Effector memory CD8-positive, alpha-beta T cell (primary cell): ENCODE data around the gene CACNA2D3.

Source experiments
- ATAC-seq: fragments of 150-1000 bp; cut with Tn5 transposase; replicated peaks from 2 replicates; pipeline ENCODE4 v1.10.0; 2021; ENCODE audit warnings: mild to moderate bottlenecking, moderate library complexity
- DNase-seq, 3 experiments: peaks; one replicate each; pipeline ENCODE4 v3.0.0; 2021
- H3K27ac Mint-ChIP-seq, 2 donors: one replicate each; pipeline ENCODE4 v1.8.0; 2022; ENCODE audit warnings: mild to moderate bottlenecking in 2 of 2, mixed read lengths in 2 of 2, moderate library complexity in 2 of 2
- H3K27me3 Mint-ChIP-seq, 2 donors: one replicate each; pipeline ENCODE4 v1.8.0; 2022; ENCODE audit warnings: mixed read lengths in 2 of 2
- H3K36me3 Mint-ChIP-seq: one replicate; pipeline ENCODE4 v1.8.0; 2022; ENCODE audit warnings: mild to moderate bottlenecking, moderate library complexity, mixed read lengths; ENCODE audit not compliant: insufficient read depth
- H3K4me1 Mint-ChIP-seq, 2 donors: one replicate each; pipeline ENCODE4 v1.8.0; 2022; ENCODE audit warnings: low read depth in 2 of 2, mixed read lengths in 2 of 2
- H3K4me3 Mint-ChIP-seq, 2 donors: one replicate each; pipeline ENCODE4 v1.8.0; 2022; ENCODE audit warnings: mild to moderate bottlenecking in 2 of 2, mixed read lengths in 2 of 2, moderate library complexity in 2 of 2
- H3K9me3 Mint-ChIP-seq, 2 donors: one replicate each; pipeline ENCODE4 v1.8.0; 2022; ENCODE audit warnings: mixed read lengths in 2 of 2

CACNA2D3 gene

DNA sequence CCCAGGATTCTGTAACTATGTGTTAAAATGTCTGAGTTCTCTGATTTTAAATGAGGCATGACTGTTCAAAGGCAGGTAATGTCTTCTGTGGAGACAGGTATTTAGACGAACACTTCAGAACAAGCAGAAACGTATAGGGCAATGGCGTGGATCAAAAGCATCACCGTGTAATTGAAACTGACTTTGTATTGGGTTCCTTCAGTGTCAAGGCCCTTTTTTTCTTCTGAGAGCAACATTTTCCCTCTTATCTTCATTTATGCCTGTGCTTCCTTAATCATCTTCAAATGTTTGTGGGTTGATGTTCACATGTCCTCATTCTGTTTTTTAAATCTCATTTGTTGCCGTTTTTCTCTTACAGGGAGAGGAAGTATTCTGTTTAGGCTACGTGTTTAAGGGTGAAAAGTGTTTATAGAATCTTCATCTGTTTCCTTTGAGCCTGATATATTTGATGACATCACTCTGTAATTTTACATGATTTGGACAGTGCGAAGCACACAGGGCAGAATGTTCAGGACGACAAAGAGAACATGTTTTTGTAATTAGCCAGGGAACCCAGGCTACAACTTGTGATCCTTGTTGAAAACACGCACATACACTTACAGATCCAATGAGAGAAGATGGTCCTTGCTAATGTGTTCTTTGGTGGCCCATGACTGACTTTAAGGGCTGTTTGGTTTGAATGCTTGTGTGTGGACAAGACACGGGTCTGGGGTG, 609.5 kb downstream of the CACNA2D3 start:
- DNase-seq, result no peak
- no peak for ATAC-seq
- Mint-ChIP-seq H3K9me3 (peaks cover 0 to 9% of the 10 kb centered on the region in 2 donors), H3K27ac (no peak overlapping the region), H3K27me3 (no peaks in the 10 kb centered on the region), H3K4me1 (no peaks in the 10 kb centered on the region), H3K4me3 (no peak overlapping the region), H3K36me3 (peaks cover 3% of the 10 kb centered on the region)

DNA sequence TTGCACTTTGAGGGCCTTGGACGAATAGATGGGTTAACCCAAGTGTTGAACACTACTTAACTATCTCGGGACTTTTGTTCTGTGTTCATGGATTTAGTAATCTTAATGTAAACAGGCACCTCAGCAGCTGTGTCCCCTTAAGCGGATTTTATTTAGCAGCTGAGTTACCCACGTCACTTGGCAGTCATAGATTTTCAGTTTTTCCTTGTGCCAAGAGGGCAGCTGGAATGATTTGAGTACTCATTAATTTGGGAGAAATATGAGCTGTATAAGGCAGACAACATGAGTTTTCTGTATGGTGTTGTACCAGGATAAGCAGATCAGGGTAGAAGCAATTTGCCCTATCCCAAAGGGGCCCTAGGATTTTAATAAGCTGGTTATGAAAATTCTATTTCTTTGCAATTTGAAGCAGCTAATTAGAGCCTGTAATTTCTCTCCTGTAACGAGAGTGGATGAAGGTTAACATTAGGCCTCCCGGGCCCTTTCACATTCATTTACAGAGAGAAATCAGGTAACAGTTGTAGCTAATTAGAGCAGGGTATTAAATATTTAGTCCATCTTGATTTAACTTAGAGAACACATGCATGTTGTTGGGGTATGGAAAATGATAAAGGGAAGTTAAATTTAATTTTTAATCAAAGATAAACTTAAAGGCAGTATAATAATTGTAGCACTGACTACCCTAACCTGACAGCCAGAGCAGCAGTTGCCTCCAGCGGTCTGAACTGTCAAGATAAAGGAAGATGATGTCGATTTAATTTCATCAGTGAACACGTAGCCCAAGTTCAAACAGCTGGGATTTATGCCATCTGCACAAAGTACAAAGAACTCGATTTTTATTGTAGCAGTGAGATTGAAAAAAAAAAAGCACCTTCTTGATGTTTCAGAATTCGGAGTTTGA, 611.0 kb downstream of the CACNA2D3 start:
- no peak overlapping the region for H3K27ac Mint-ChIP-seq
- H3K36me3 Mint-ChIP-seq, result peaks cover 3% of the 10 kb centered on the region
- H3K27me3 Mint-ChIP-seq, result no peaks in the 10 kb centered on the region
- DNase-seq (no peak), ATAC-seq (no peak)
- H3K4me3 Mint-ChIP-seq, result no peak overlapping the region
- no peaks in the 10 kb centered on the region for H3K4me1 Mint-ChIP-seq
- peaks cover 0 to 9% of the 10 kb centered on the region in 2 donors for H3K9me3 Mint-ChIP-seq

GRCh38 chr3:54736459-54736858, 614.1 kb downstream of the CACNA2D3 start:
- no peaks in the 10 kb centered on the region for H3K4me1 Mint-ChIP-seq
- H3K27ac Mint-ChIP-seq, result no peak overlapping the region
- peaks cover 0 to 9% of the 10 kb centered on the region in 2 donors for H3K9me3 Mint-ChIP-seq
- ATAC-seq (no peak), DNase-seq (no peak)
- H3K27me3 Mint-ChIP-seq, result no peaks in the 10 kb centered on the region
- H3K36me3 Mint-ChIP-seq, result peaks cover 3% of the 10 kb centered on the region
- no peak overlapping the region for H3K4me3 Mint-ChIP-seq

- peaks cover 7 to 14% of the 10 kb centered on the region in 2 donors for H3K9me3 Mint-ChIP-seq
- H3K27ac Mint-ChIP-seq, result no peak overlapping the region
- H3K4me3 Mint-ChIP-seq, result no peak overlapping the region
- H3K27me3 Mint-ChIP-seq, result no peaks in the 10 kb centered on the region
- no peaks in the 10 kb centered on the region for H3K4me1 Mint-ChIP-seq
- H3K36me3 Mint-ChIP-seq, result no peaks in the 10 kb centered on the region
- DNase-seq, result no peak
- no peak for ATAC-seq
Observed at GRCh38 chr3:54743755-54744154, 621.4 kb downstream of the CACNA2D3 start.

DNA sequence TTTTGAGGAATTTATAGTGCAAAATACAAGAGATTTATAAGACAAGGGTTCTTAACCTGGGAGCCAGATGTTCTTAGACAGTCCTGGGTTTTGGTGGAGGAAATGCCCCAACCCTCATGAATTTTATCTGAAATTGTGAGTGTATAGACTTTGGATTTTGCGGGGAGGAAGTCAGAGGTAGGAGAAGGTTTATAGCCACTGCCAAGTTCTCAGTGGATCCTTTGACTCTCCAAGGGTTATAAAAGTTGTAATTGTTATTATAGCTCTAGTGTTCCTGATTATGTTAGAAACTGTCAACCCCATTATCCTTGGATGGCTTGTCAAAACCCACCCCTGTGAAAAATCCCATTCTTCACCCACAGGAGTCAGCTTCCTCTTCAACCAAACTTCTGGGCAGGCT, 621.9 kb downstream of the CACNA2D3 start:
- Mint-ChIP-seq H3K4me3 (no peak overlapping the region), H3K27ac (no peak overlapping the region), H3K36me3 (no peaks in the 10 kb centered on the region), H3K4me1 (no peaks in the 10 kb centered on the region), H3K27me3 (no peaks in the 10 kb centered on the region), H3K9me3 (peaks cover 7 to 14% of the 10 kb centered on the region in 2 donors)
- no peak for DNase-seq
- ATAC-seq, result no peak

- no peak for ATAC-seq
- H3K27ac Mint-ChIP-seq, result no peak overlapping the region
- H3K36me3 Mint-ChIP-seq, result no peaks in the 10 kb centered on the region
- H3K4me3 Mint-ChIP-seq, result no peak overlapping the region
- no peaks in the 10 kb centered on the region for H3K4me1 Mint-ChIP-seq
- no peak for DNase-seq
- H3K27me3 Mint-ChIP-seq, result no peaks in the 10 kb centered on the region
- peaks cover 7 to 14% of the 10 kb centered on the region in 2 donors for H3K9me3 Mint-ChIP-seq
Observed at GRCh38 chr3:54745843-54746242, 623.5 kb downstream of the CACNA2D3 start.

DNA sequence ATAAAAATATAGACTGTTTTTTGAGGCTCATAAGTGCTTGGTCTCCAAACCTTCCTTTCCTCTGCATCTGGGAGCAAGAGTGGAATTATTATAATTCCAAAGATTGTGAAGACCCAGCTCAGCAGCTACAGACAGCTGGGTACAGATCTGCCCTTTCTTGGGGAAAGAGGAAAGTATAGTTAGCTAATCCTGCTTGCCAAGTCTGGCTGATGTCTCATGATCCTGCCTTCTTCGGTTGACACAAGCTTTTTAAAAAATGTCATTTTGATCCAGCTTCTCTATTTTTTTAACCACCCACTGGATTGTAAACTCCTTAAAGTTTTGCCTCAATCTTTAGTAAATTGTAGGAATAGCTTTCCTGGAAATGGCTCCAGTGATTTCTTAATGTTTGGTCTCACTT, 624.4 kb downstream of the CACNA2D3 start:
- H3K36me3 Mint-ChIP-seq, result no peaks in the 10 kb centered on the region
- no peak overlapping the region for H3K27ac Mint-ChIP-seq
- peaks cover 7 to 14% of the 10 kb centered on the region in 2 donors for H3K9me3 Mint-ChIP-seq
- H3K4me3 Mint-ChIP-seq, result no peak overlapping the region
- DNase-seq, result no peak
- ATAC-seq, result no peak
- no peaks in the 10 kb centered on the region for H3K4me1 Mint-ChIP-seq
- H3K27me3 Mint-ChIP-seq, result no peaks in the 10 kb centered on the region

DNA sequence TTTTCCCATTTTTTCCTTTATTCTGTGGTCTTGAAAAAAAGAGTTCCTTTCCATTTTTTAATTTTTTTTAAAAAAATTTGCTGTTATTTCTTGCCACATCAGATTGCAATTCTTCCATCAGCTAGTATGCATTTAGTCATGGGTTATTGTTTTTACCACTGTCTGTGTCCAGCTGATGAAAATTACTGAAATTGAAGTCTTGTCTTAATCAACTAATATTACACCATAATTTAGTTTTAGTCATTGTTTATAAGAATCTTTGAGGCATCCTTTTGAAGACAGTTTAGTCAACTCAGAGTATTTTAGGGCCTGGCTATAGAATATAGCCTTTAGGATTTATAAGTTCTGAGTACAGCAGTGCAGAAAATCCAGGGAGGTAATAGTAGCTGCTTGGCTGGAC, 633.4 kb downstream of the CACNA2D3 start:
- H3K4me3 Mint-ChIP-seq, result no peak overlapping the region
- no peaks in the 10 kb centered on the region for H3K27me3 Mint-ChIP-seq
- ATAC-seq (no peak), DNase-seq (no peak)
- H3K4me1 Mint-ChIP-seq, result no peaks in the 10 kb centered on the region
- H3K9me3 Mint-ChIP-seq, result peaks cover 0 to 6% of the 10 kb centered on the region in 2 donors
- peaks cover 3% of the 10 kb centered on the region for H3K36me3 Mint-ChIP-seq
- H3K27ac Mint-ChIP-seq, result no peak overlapping the region

DNA sequence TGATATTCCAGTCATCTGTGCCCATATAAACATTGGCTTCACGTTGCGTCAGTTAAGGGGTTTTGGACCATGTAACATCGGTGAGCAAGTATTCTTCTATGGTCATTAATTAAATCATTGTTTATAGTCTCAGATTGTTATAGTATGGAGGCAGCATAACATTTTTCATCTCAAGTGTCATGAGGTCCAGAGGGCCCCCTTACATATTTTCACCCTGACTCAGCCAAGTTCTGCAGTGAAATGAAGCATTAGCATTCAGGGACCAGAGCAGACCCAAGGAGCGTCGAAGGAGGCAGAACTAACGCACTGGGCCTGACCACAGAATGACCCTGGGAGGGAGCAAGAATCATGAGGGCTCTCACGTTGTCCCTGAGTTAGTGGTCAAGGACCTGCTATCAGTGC, 634.0 kb downstream of the CACNA2D3 start:
- no peak for ATAC-seq
- Mint-ChIP-seq H3K27me3 (no peaks in the 10 kb centered on the region), H3K4me3 (no peak overlapping the region), H3K4me1 (no peaks in the 10 kb centered on the region), H3K27ac (no peak overlapping the region), H3K9me3 (peaks cover 0 to 6% of the 10 kb centered on the region in 2 donors), H3K36me3 (peaks cover 3% of the 10 kb centered on the region)
- no peak for DNase-seq

DNA sequence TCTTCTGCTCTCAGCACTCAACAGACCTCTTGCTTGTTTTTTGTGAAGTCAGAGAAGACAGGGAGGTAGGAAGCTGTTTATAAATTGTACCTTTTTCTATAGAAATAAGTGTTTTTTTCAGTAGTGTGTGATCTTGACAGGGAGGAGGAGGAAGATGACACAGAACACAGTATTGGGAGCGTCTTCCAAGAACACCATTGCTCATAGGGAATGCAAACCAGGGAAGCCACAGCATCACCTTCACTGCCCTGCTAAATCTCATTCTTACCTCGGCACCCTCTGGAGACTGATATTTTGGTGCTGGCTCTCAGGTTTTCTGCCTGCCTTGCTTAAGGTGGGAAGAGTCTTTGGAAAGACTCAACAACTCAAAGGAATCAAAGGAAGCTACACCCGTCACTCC, 636.1 kb downstream of the CACNA2D3 start:
- ATAC-seq, result no peak
- H3K9me3 Mint-ChIP-seq, result peaks cover 6% of the 10 kb centered on the region in 2 donors
- H3K27ac Mint-ChIP-seq, result no peak overlapping the region
- H3K4me3 Mint-ChIP-seq, result no peak overlapping the region
- no peaks in the 10 kb centered on the region for H3K36me3 Mint-ChIP-seq
- H3K4me1 Mint-ChIP-seq, result no peaks in the 10 kb centered on the region
- H3K27me3 Mint-ChIP-seq, result no peaks in the 10 kb centered on the region
- no peak for DNase-seq

- Mint-ChIP-seq H3K27ac (no peak overlapping the region), H3K27me3 (no peaks in the 10 kb centered on the region), H3K36me3 (no peaks in the 10 kb centered on the region), H3K4me3 (no peak overlapping the region), H3K9me3 (peaks cover 6% of the 10 kb centered on the region in 2 donors), H3K4me1 (no peaks in the 10 kb centered on the region)
- no peak for ATAC-seq
- no peak for DNase-seq
Observed at GRCh38 chr3:54759166-54759565, 636.8 kb downstream of the CACNA2D3 start.

GRCh38 chr3:54760201-54760600, 637.8 kb downstream of the CACNA2D3 start:
- ATAC-seq, result no peak

DNA sequence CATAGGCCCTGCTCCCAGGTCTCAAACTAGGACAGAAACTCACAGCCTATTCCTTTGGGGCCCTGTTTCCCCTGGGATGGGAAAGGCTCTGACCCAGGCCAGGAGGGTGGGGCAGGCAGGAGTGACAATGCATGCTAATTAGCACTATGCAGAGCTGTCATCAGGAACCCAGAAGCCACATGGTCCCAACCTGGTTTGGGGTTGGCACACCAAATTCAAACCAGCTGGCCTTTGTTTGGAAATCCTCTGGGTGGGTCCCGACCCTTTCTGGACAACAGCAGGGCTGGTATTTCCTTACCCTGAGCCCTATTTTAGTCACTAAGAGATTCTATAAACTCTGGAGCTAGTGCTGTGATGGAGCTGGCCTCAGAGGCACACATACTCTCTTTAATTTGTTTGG, 639.3 kb downstream of the CACNA2D3 start:
- H3K36me3 Mint-ChIP-seq, result no peaks in the 10 kb centered on the region
- H3K27ac Mint-ChIP-seq, result no peak overlapping the region
- ATAC-seq, result no peak
- H3K4me3 Mint-ChIP-seq, result no peak overlapping the region
- no peaks in the 10 kb centered on the region for H3K27me3 Mint-ChIP-seq
- H3K9me3 Mint-ChIP-seq, result peaks cover 2 to 6% of the 10 kb centered on the region in 2 donors
- DNase-seq, result no peak
- H3K4me1 Mint-ChIP-seq, result no peaks in the 10 kb centered on the region

More at GRCh38 chr3:54760201-54760600, 637.8 kb downstream of the CACNA2D3 start:
- no peak for DNase-seq
- no peak overlapping the region for H3K4me3 Mint-ChIP-seq
- no peaks in the 10 kb centered on the region for H3K4me1 Mint-ChIP-seq
- H3K9me3 Mint-ChIP-seq, result peaks cover 6% of the 10 kb centered on the region in 2 donors
- H3K36me3 Mint-ChIP-seq, result no peaks in the 10 kb centered on the region
- H3K27me3 Mint-ChIP-seq, result no peaks in the 10 kb centered on the region
- H3K27ac Mint-ChIP-seq, result no peak overlapping the region

DNA sequence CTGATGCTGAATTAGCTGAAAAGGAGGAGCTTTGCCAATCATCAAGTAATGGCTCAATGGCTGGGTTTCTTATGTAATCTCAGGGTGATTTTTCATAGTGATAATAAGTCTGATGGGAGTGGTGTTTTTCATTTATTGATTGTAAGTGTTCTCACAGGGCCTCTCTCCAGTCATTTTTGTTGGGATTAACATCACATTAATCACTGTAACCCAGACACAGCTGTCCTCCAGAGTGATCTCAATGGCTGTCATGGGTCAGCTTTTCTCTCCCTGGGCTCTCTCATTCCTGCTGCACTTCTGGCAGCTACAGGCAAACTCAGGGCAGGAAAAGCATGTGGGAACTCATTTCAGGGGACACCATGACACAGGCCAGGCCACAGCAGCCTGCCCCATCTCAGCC, 642.6 kb downstream of the CACNA2D3 start:
- no peak for ATAC-seq
- DNase-seq, result no peak
- Mint-ChIP-seq H3K9me3 (peaks cover 2 to 6% of the 10 kb centered on the region in 2 donors), H3K4me1 (no peaks in the 10 kb centered on the region), H3K4me3 (no peak overlapping the region), H3K27ac (no peak overlapping the region), H3K27me3 (no peaks in the 10 kb centered on the region), H3K36me3 (no peaks in the 10 kb centered on the region)
